GM12878 (cell line): Measurements from ENCODE around the gene ZMIZ1. TPM values are rescaled to one million over a fixed set of nuclear protein-coding genes. Genes with fewer than 3 reads are reported as not detected.

ENCODE experiments used
- ATAC-seq: fragments of 200-7000 bp; cut with Tn5 transposase; 3 replicates; pipeline ENCODE4 v1.9.1; 2020; ENCODE audit warnings: mild to moderate bottlenecking, moderate library complexity
- BruUV-seq: library from RNA; stranded (reverse); fragments of 400-500 nt; replicated peaks from 2 replicates; lab custom pipeline; 2021; lab: Mats Ljungman, UMichigan
- CTCF ChIA-PET: fragments of 300-600 bp; sonication (Branson Sonifier 250); formaldehyde crosslinking; extraction: SDS; loops from one replicate; lab custom pipeline; 2021; ENCODE audit warnings: inconsistent platforms; lab: Yijun Ruan, JAX
- POLR2A ChIA-PET: fragments of 350-600 bp; formaldehyde crosslinking; extraction: SDS; loops from one replicate; lab custom pipeline; 2021; ENCODE audit warnings: inconsistent platforms; lab: Charles Lee
- RAD21 ChIA-PET: fragments of 300-600 bp; sonication (Branson Sonifier 250); formaldehyde crosslinking; loops from one replicate; lab custom pipeline; 2023; ENCODE audit warnings: antibody characterized with exemption; ENCODE audit not compliant: unreplicated experiment; lab: Charles Lee
- SMC1A ChIA-PET: fragments of 300-600 bp; sonication (Branson Sonifier 250); formaldehyde crosslinking; loops from one replicate; lab custom pipeline; 2023; ENCODE audit not compliant: unreplicated experiment, uncharacterized antibody; lab: Charles Lee
- DNase-seq: peaks from one replicate; pipeline ENCODE4 v3.0.0-alpha.2; 2011; ENCODE audit warnings: low read depth, low spot score
- FAIRE-seq: peaks from 3 replicates; lab custom pipeline; 2011; peaks lifted over from hg19 to GRCh38; lab: Jason Lieb, UNC
- H2AFZ ChIP-seq: 2 replicates; pipeline ENCODE4 v1.6.0; 2011; ENCODE audit warnings: low read depth, low read length, control low read depth; ENCODE audit not compliant: control insufficient read depth
- H3K27ac ChIP-seq: 2 replicates; pipeline ENCODE4 v1.5.1; 2011; ENCODE audit warnings: control low read depth; ENCODE audit not compliant: control insufficient read depth, insufficient read depth
- H3K27me3 ChIP-seq, 2 experiments: replicated peaks in 1 of 2; 2 replicates each; pipeline versions ENCODE4 v1.6.0 to v1.6.1; 2011; ENCODE audit warnings: low read length in 1 of 2; ENCODE audit not compliant: control insufficient read depth in 2 of 2, insufficient read depth in 2 of 2
- H3K36me3 ChIP-seq, 2 experiments: 2 replicates each; pipeline ENCODE4 v1.5.1; 2011; ENCODE audit warnings: low read length in 1 of 2; ENCODE audit not compliant: control insufficient read depth in 2 of 2, insufficient read depth in 2 of 2
- H3K4me1 ChIP-seq: 2 replicates; pipeline ENCODE4 v1.6.1; 2011; ENCODE audit warnings: mild to moderate bottlenecking, low read length, moderate library complexity, mixed read lengths; ENCODE audit not compliant: control insufficient read depth, insufficient read depth
- H3K4me2 ChIP-seq: 2 replicates; pipeline ENCODE4 v1.6.0; 2011; ENCODE audit warnings: control low read depth; ENCODE audit not compliant: control insufficient read depth, insufficient read depth
- H3K4me3 ChIP-seq: fragments of 200-600 bp; sonication (generic); 2 replicates; pipeline ENCODE4 v1.5.1; 2016
- H3K79me2 ChIP-seq: 2 replicates; pipeline ENCODE4 v1.6.0; 2011; ENCODE audit warnings: low read length; ENCODE audit not compliant: control insufficient read depth, insufficient read depth
- H3K9ac ChIP-seq: 2 replicates; pipeline ENCODE4 v1.8.0; 2011; ENCODE audit warnings: low read length, control low read depth, mixed read lengths; ENCODE audit not compliant: control insufficient read depth, insufficient read depth
- H3K9me3 ChIP-seq: replicated peaks from 3 replicates; pipeline ENCODE4 v1.5.1; 2011; ENCODE audit warnings: mild to moderate bottlenecking, low read length; ENCODE audit not compliant: control insufficient read depth, insufficient read depth
- H4K20me1 ChIP-seq: 2 replicates; pipeline ENCODE4 v1.6.0; 2011; ENCODE audit not compliant: control insufficient read depth, insufficient read depth
- EED ChIP-seq: sonication (generic); IDR thresholded peaks from 2 replicates; pipeline ENCODE4 v1.6.1; 2016; ENCODE audit warnings: antibody characterized with exemption, low read depth
- EZH2 ChIP-seq: IDR thresholded peaks from 2 replicates; pipeline ENCODE4 v1.6.1; 2012; ENCODE audit warnings: low read depth, mild to moderate bottlenecking, control low read depth, inconsistent platforms, low read length, borderline replicate concordance; ENCODE audit not compliant: control insufficient read depth
- IRF4 ChIP-seq: IDR thresholded peaks from 2 replicates; pipeline ENCODE4 v1.6.1; 2011; ENCODE audit warnings: low read depth, low read length
- PKNOX1 ChIP-seq: fragments of 450-650 bp; IDR thresholded peaks from 2 replicates; pipeline ENCODE4 v1.6.1; 2016; ENCODE audit warnings: mild to moderate bottlenecking
- RB1 ChIP-seq: fragments of 450-650 bp; formaldehyde crosslinking; IDR thresholded peaks from 2 replicates; pipeline ENCODE4 v1.6.1; 2017; ENCODE audit warnings: mild to moderate bottlenecking, borderline replicate concordance
- SRF ChIP-seq, 2 experiments: IDR thresholded peaks; 2 replicates each; pipeline ENCODE4 v1.6.1; 2011; ENCODE audit warnings: low read depth in 2 of 2, low read length in 2 of 2, mild to moderate bottlenecking in 1 of 2, moderate library complexity in 1 of 2
- TAF1 ChIP-seq: IDR thresholded peaks from 2 replicates; pipeline ENCODE4 v1.6.1; 2011; ENCODE audit warnings: mild to moderate bottlenecking, low read depth, low read length, borderline replicate concordance
- WGBS: methylation state at CpG from one replicate; pipeline ENCODE4 v1.1.6; 2016; ENCODE audit warnings: low lambda C conversion rate; ENCODE audit not compliant: insufficient replicate concordance, insufficient coverage; ENCODE audit errors: missing lambda C conversion rate; 5-methylcytosine and 5-hydroxymethylcytosine counted together
- in situ Hi-C: fragments of 300-500 bp; cut with MboI; formaldehyde crosslinking; loops from 9 replicates; pipeline ENCODE4 v1.14.3; 2018; ENCODE audit warnings: mixed read lengths
- intact Hi-C: fragments of 100-400 bp; cut with micrococcal nuclease; formaldehyde crosslinking; loops from one replicate; pipeline ENCODE4 v1.14.2; 2022; ENCODE audit not compliant: unreplicated experiment
- polyA plus RNA-seq, 11 experiments: library from polyadenylated mRNA; depleted of rRNA in 4 of 11; unstranded in 6 of 11; stranded (reverse) in 5 of 11; fragments of >200 nt; fragmentation: Nextera tagmentation in 4 of 11; fragmentation: Illumina TruSeq in 1 of 11; extraction: Ambion mirVana in 4 of 11; extraction: Trizol in 1 of 11; gene quantifications; 1 replicate in 1 of 11; 2 replicates in 10 of 11; pipeline versions ENCODE4 v1.2.1 to v1.2.3, GENCODE V29; 2011 to 2016; ENCODE audit warnings: inconsistent platforms in 2 of 11, missing spikeins in 2 of 11, low read depth in 1 of 11
- total RNA-seq, 4 experiments: library from RNA; depleted of rRNA in 3 of 4; stranded (reverse); fragments of >200 nt in 3 of 4; fragmentation: Illumina TruSeq in 1 of 4; extraction: Trizol in 1 of 4; gene quantifications; 2 replicates each; pipeline versions ENCODE4 v1.2.1 to v1.2.3, GENCODE V29; 2013 to 2021

Gene ZMIZ1
- total and polyA plus RNA-seq, 10 of the 15 experiments (the other 5 are each of a cell fraction or from before 2014, with no cell fraction given): 3.1 to 82.3 (median 14.9) TPM

GRCh38 chr10:79148452-79149344 is 79.9 kb downstream of the ZMIZ1 start:
- ChIA-PET RAD21 (no interaction called here), CTCF (interaction anchor here (1.0 kb wide), 1 partner anchor 53 kb away, joined by 3 read pairs; no protein-coding TSS in a partner anchor)
- H3K9ac ChIP-seq: no peak overlapping the region

More at GRCh38 chr10:79148452-79149344, 79.9 kb downstream of the ZMIZ1 start:
- no TSS peak for BruUV-seq
- FAIRE-seq (no peak), DNase-seq (no peak), ATAC-seq (no peak)
- in situ Hi-C loops (no loop called here), intact Hi-C loops (no loop called here)
- H3K36me3 ChIP-seq: no peaks in the 10 kb centered on the region; a peak in 1 of 4 replicates
- H3K4me2 ChIP-seq: no peak overlapping the region
- ChIA-PET POLR2A (no interaction called here), SMC1A (no interaction called here)
- no peaks in the 10 kb centered on the region for H3K9me3 ChIP-seq
- no peaks in the 10 kb centered on the region for H4K20me1 ChIP-seq
- H3K4me1 ChIP-seq: peaks cover 10% of the 10 kb centered on the region
- H3K27ac ChIP-seq: no peak overlapping the region
- no peak for TF ChIP-seq EED
- TF ChIP-seq EZH2: no peak
- TF ChIP-seq SRF (IDR thresholded peaks at IDR 0.05; ENCODE audit: low read depth in 2 of 2, low read length in 2 of 2): no peak
- TF ChIP-seq RB1: no peak
- TF ChIP-seq PKNOX1: no peak
- no peak for TF ChIP-seq TAF1
- no peak for TF ChIP-seq IRF4
- 57% methylated on average over 16 of the region's 16 CpGs for WGBS
- H3K79me2 ChIP-seq: no peaks in the 10 kb centered on the region
- H2AFZ ChIP-seq: no peak overlapping the region
- no peaks in the 10 kb centered on the region for H3K27me3 ChIP-seq
- no peak overlapping the region for H3K4me3 ChIP-seq
